A549 (cell line): ENCODE measurements around the gene DNAAF5. TPM values are rescaled to one million over a fixed set of nuclear protein-coding genes. Genes with fewer than 3 reads are reported as not detected.

ENCODE experiments used
- ATAC-seq, 2 experiments: fragments of 200-7000 bp in 1 of 2; fragments of >200 bp in 1 of 2; cut with Nextera tagmentation in 1 of 2; cut with Tn5 transposase in 1 of 2; 3 replicates each; pipeline versions ENCODE4 v1.8.0 to v1.9.1; 2018 to 2020; ENCODE audit warnings: mild to moderate bottlenecking in 1 of 2, moderate library complexity in 1 of 2
- CTCF ChIA-PET: fragments of 300-600 bp; sonication (Branson Sonifier 250); formaldehyde crosslinking; extraction: SDS; loops from one replicate; lab custom pipeline; 2021; ENCODE audit warnings: antibody characterized with exemption, inconsistent platforms; lab: Yijun Ruan, JAX
- POLR2A ChIA-PET: fragments of 350-600 bp; formaldehyde crosslinking; extraction: SDS; loops from one replicate; lab custom pipeline; 2021; ENCODE audit warnings: antibody characterized with exemption, inconsistent platforms; lab: Yijun Ruan, JAX
- DNase-seq, 2 experiments: peaks; one replicate each; pipeline versions ENCODE4 v3.0.0 to v3.0.0-alpha.2; 2011 to 2016; ENCODE audit warnings: low read depth in 1 of 2, low spot score in 1 of 2
- FAIRE-seq: peaks from 2 replicates; lab custom pipeline; 2011; peaks lifted over from hg19 to GRCh38; lab: Jason Lieb, UNC
- H3K27ac ChIP-seq, 2 experiments: fragments of >200 bp; sonication (Bioruptor Twin); formaldehyde crosslinking; 3 replicates each; pipeline ENCODE4 v1.5.1; 2016 to 2017
- H3K4me1 ChIP-seq: fragments of >200 bp; sonication (Bioruptor Twin); formaldehyde crosslinking; 3 replicates; pipeline ENCODE4 v1.6.1; 2016
- H3K4me2 ChIP-seq: fragments of >200 bp; sonication (Bioruptor Twin); formaldehyde crosslinking; 3 replicates; pipeline ENCODE4 v1.6.1; 2016
- H3K4me3 ChIP-seq: fragments of >200 bp; sonication (Bioruptor Twin); formaldehyde crosslinking; 3 replicates; pipeline ENCODE4 v1.5.1; 2016
- H3K9me3 ChIP-seq: fragments of >200 bp; sonication (Bioruptor Twin); formaldehyde crosslinking; 3 replicates; pipeline ENCODE4 v1.6.1; 2016
- CHD2 ChIP-seq: fragments of 150-350 bp; IDR thresholded peaks from 2 replicates; pipeline ENCODE4 v1.6.1; 2014; ENCODE audit warnings: low read length; ENCODE audit not compliant: partially characterized antibody
- CHD4 ChIP-seq: fragments of 200-600 bp; sonication (generic); IDR thresholded peaks from 2 replicates; pipeline ENCODE4 v1.6.1; 2016; ENCODE audit warnings: antibody characterized with exemption, mild to moderate bottlenecking, borderline replicate concordance
- EHMT2 ChIP-seq: fragments of 200-600 bp; sonication (generic); IDR thresholded peaks from 2 replicates; pipeline ENCODE4 v1.6.1; 2016; ENCODE audit warnings: antibody characterized with exemption, low read depth, mild to moderate bottlenecking, moderate library complexity
- ESRRA ChIP-seq: fragments of 150-350 bp; IDR thresholded peaks from 2 replicates; pipeline ENCODE4 v1.6.1; 2014; ENCODE audit warnings: mild to moderate bottlenecking, low read length, borderline replicate concordance
- GATA3 ChIP-seq: IDR thresholded peaks from 2 replicates; pipeline ENCODE4 v1.6.1; 2012; ENCODE audit warnings: borderline replicate concordance
- HEYL ChIP-seq: fragments of 250-450 bp; sonication (Bioruptor Pico); IDR thresholded peaks from 2 replicates; pipeline ENCODE4 v1.8.0; 2021; ENCODE audit warnings: mild to moderate bottlenecking, moderate library complexity
- HOXA7 ChIP-seq: fragments of 250-450 bp; sonication (Bioruptor Pico); IDR thresholded peaks from 2 replicates; pipeline ENCODE4 v1.5.0; 2020; ENCODE audit warnings: mild to moderate bottlenecking, moderate library complexity
- JUNB ChIP-seq: fragments of >200 bp; sonication (Bioruptor Twin); formaldehyde crosslinking; IDR thresholded peaks from 2 replicates; pipeline ENCODE4 v1.6.1; 2016
- MAZ ChIP-seq: fragments of 150-350 bp; IDR thresholded peaks from 2 replicates; pipeline ENCODE4 v1.6.1; 2014; ENCODE audit warnings: antibody characterized with exemption, low read depth, low read length, borderline replicate concordance
- MYC ChIP-seq: IDR thresholded peaks from 2 replicates; pipeline ENCODE4 v1.6.1; 2012; ENCODE audit warnings: mild to moderate bottlenecking, inconsistent platforms, low read length, improper control_type of control experiment, borderline replicate concordance
- NR3C1 ChIP-seq: fragments of >200 bp; sonication (Bioruptor Twin); formaldehyde crosslinking; IDR thresholded peaks from 3 replicates; pipeline ENCODE4 v1.6.1; 2017
- PHF8 ChIP-seq: fragments of 200-600 bp; sonication (generic); IDR thresholded peaks from 2 replicates; pipeline ENCODE4 v1.6.1; 2016; ENCODE audit warnings: low read depth, mild to moderate bottlenecking, antibody characterized with exemption, moderate library complexity, borderline replicate concordance
- POLR2A ChIP-seq: IDR thresholded peaks from 2 replicates; pipeline ENCODE4 v1.6.1; 2012; ENCODE audit warnings: mild to moderate bottlenecking, low read length
- POLR2AphosphoS2 ChIP-seq: conservative IDR thresholded peaks from 2 replicates; pipeline ENCODE4 v1.6.1; 2012; ENCODE audit warnings: low read length, improper control_type of control experiment, inconsistent platforms
- RCOR1 ChIP-seq: fragments of 150-350 bp; IDR thresholded peaks from 2 replicates; pipeline ENCODE4 v1.6.1; 2014; ENCODE audit warnings: antibody characterized with exemption, low read length, low read depth
- RNF2 ChIP-seq: fragments of 200-600 bp; sonication (generic); IDR thresholded peaks from 2 replicates; pipeline ENCODE4 v1.6.1; 2016; ENCODE audit warnings: low read depth, mild to moderate bottlenecking, antibody characterized with exemption, moderate library complexity, borderline replicate concordance
- TFCP2L1 ChIP-seq: fragments of 250-450 bp; sonication (Bioruptor Pico); IDR thresholded peaks from 2 replicates; pipeline ENCODE4 v1.5.0; 2021; ENCODE audit warnings: mild to moderate bottlenecking
- TP53 ChIP-seq: fragments of 250-450 bp; sonication (Bioruptor Pico); IDR thresholded peaks from 2 replicates; pipeline ENCODE4 v1.5.0; 2021; ENCODE audit warnings: mild to moderate bottlenecking, moderate library complexity
- ZC3H11A ChIP-seq: fragments of 450-650 bp; IDR thresholded peaks from 2 replicates; pipeline ENCODE4 v1.6.1; 2014; ENCODE audit warnings: antibody characterized with exemption, mild to moderate bottlenecking
- ZFP36 ChIP-seq: fragments of 450-650 bp; IDR thresholded peaks from 2 replicates; pipeline ENCODE4 v1.6.1; 2014; ENCODE audit warnings: borderline replicate concordance; ENCODE audit not compliant: partially characterized antibody
- ZNF302 ChIP-seq: fragments of 250-450 bp; sonication (Bioruptor Pico); IDR thresholded peaks from 2 replicates; pipeline ENCODE4 v1.9.0; 2021; ENCODE audit warnings: inconsistent platforms, mild to moderate bottlenecking, moderate library complexity
- ZSCAN20 ChIP-seq: fragments of 250-450 bp; sonication (Bioruptor Pico); IDR thresholded peaks from 2 replicates; pipeline ENCODE4 v1.8.0; 2022; ENCODE audit warnings: mild to moderate bottlenecking, moderate library complexity
- whole genome bisulfite sequencing: methylation state at CpG from one replicate; pipeline ENCODE4 v1.1.6; 2017; ENCODE audit errors: missing lambda C conversion rate; 5-methylcytosine and 5-hydroxymethylcytosine counted together
- polyA plus RNA-seq, 4 experiments: library from polyadenylated mRNA; depleted of rRNA in 3 of 4; stranded (reverse); fragments of >200 nt; fragmentation: RNase III in 1 of 4; extraction: RNeasy Plus Mini Kit Qiagen cat#74134 plus additional on column Dnase treatment in 1 of 4; gene quantifications; 2 replicates in 3 of 4; 3 replicates in 1 of 4; pipeline ENCODE4 v1.2.3, GENCODE V29; 2011 to 2017
- TF ChIP-seq, protein P1 (sequence below): fragments of 450-650 bp; IDR thresholded peaks from 2 replicates; pipeline ENCODE4 v1.6.1; 2014; ENCODE audit warnings: antibody characterized with exemption
- TF ChIP-seq, protein P2 (sequence below): fragments of >200 bp; sonication (Bioruptor Twin); formaldehyde crosslinking; IDR thresholded peaks from 2 replicates; pipeline ENCODE4 v1.6.1; 2016
- TF ChIP-seq, protein P3 (sequence below): fragments of 250-450 bp; sonication (Bioruptor Pico); IDR thresholded peaks from 2 replicates; pipeline ENCODE4 v1.5.0; 2021; ENCODE audit warnings: mild to moderate bottlenecking, moderate library complexity, borderline replicate concordance
- TF ChIP-seq, protein P4 (sequence below): IDR thresholded peaks from 2 replicates; pipeline ENCODE4 v1.6.1; 2012
- TF ChIP-seq, protein P5 (sequence below): fragments of 200-600 bp; sonication (generic); IDR thresholded peaks from 2 replicates; pipeline ENCODE4 v1.6.1; 2016; ENCODE audit warnings: antibody characterized with exemption, mild to moderate bottlenecking, moderate library complexity
- TF ChIP-seq, protein P6 (sequence below): IDR thresholded peaks from 2 replicates; pipeline ENCODE4 v1.6.1; 2012
- TF ChIP-seq, protein P7 (sequence below): IDR thresholded peaks from 2 replicates; pipeline ENCODE4 v1.6.1; 2012; ENCODE audit warnings: low read depth, borderline replicate concordance

The DNAAF5 gene
- polyA plus RNA-seq, 2 of the 4 experiments (the other 2 are of a cell fraction): 27.8 to 34.7 TPM

DNA sequence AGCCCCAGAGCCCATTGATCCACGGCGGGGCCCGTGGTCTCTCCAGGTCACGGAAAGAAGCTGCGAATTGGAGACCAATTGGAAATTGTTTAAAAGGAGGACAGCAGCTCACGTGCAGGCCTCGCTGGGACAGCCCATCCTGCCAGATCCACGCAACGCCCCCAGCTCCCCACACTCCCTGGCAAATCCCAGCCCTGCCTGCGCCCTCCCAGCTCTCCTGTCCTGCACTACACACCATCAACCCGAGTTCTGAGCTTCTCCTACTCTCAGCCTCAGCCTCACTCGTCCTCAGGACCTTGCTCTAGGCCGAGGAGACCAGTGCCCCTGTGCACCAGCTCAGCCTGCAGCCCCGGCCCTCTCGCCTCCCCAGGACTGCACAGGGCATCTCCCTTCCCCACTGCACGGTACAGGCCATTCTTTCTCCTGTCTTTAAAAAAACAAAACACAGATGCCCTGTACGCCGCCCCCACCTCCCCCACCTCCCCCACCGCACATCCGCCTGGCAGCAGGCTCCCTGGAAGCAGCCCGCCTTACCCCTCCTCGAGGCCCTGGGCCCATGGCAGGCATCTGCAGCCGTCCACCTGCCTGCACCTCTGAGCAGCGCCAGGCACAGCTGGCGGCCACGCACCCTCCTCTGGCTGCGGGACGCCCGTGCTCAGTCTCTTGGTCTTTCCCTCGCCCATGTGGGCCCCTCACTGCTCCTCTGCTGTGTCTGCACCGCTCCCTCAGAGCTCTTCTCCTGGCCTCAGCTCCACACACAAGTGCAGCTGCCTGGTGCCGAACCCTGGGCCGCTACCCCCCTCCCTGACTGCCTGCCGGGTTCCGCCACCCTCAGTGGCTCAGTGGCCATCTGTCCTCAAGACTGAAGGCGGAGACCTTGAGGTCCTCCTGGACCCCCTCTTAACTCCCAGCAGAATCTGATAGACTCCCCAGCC is 57.3 kb downstream of the DNAAF5 start:
- Histone ChIP-seq H3K9me3 (no peaks in the 10 kb centered on the region), H3K4me3 (no peak overlapping the region), H3K4me2 (no peak overlapping the region), H3K4me1 (no peaks in the 10 kb centered on the region), H3K27ac (no peak overlapping the region)
- ATAC-seq (no peak), DNase-seq (no peak), FAIRE-seq (no peak)
- POLR2A ChIA-PET: no interaction called here
- WGBS: 90% methylated on average over 35 of the region's 36 CpGs
- CTCF ChIA-PET: interaction anchor here (0.6 to 10.7 kb wide), 7 partner anchors 10 to 462 kb away, joined by 3 to 117 read pairs (median 4); no protein-coding TSS in a partner anchor
- TF ChIP-seq TP53 (CRISPR knock-in tag) (no peak), CHD2 (no peak), EHMT2 (no peak), ZNF302 (CRISPR knock-in tag) (no peak), HEYL (no peak), HOXA7 (CRISPR knock-in tag) (no peak), POLR2AphosphoS2 (no peak), MAZ (no peak), JUNB (no peak), ESRRA (no peak), NR3C1 (no peak), POLR2A (no peak), PHF8 (no peak)
- TF ChIP-seq, protein P1, sequence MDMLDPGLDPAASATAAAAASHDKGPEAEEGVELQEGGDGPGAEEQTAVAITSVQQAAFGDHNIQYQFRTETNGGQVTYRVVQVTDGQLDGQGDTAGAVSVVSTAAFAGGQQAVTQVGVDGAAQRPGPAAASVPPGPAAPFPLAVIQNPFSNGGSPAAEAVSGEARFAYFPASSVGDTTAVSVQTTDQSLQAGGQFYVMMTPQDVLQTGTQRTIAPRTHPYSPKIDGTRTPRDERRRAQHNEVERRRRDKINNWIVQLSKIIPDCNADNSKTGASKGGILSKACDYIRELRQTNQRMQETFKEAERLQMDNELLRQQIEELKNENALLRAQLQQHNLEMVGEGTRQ: no peak
- TF ChIP-seq, protein P2, sequence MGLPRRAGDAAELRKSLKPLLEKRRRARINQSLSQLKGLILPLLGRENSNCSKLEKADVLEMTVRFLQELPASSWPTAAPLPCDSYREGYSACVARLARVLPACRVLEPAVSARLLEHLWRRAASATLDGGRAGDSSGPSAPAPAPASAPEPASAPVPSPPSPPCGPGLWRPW: no peak
- TF ChIP-seq, protein P3, sequence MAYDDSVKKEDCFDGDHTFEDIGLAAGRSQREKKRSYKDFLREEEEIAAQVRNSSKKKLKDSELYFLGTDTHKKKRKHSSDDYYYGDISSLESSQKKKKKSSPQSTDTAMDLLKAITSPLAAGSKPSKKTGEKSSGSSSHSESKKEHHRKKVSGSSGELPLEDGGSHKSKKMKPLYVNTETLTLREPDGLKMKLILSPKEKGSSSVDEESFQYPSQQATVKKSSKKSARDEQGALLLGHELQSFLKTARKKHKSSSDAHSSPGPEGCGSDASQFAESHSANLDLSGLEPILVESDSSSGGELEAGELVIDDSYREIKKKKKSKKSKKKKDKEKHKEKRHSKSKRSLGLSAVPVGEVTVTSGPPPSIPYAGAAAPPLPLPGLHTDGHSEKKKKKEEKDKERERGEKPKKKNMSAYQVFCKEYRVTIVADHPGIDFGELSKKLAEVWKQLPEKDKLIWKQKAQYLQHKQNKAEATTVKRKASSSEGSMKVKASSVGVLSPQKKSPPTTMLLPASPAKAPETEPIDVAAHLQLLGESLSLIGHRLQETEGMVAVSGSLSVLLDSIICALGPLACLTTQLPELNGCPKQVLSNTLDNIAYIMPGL (CRISPR knock-in tag): no peak
- TF ChIP-seq, protein P4, sequence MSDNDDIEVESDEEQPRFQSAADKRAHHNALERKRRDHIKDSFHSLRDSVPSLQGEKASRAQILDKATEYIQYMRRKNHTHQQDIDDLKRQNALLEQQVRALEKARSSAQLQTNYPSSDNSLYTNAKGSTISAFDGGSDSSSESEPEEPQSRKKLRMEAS: no peak

DNA sequence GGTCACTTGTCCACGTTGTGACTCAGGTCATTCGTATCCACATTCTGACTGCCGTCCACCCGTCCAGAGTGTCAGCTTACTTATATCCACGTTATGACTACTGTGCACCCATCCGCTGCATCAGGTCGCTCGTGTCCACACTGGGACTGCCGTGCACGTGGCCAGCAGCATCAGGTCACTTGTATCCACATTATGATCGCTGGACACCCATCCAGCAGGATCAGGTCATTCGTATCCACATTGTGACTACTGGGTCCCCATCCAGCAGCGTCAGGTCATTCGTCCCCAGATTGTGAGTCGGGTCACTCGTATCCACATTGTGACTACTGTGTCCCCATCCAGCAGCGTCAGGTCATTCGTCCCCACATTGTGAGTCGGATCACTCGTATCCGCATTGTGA is 58.5 kb downstream of the DNAAF5 start:
- Histone ChIP-seq H3K4me3 (no peak overlapping the region), H3K27ac (no peak overlapping the region), H3K9me3 (no peaks in the 10 kb centered on the region), H3K4me1 (no peaks in the 10 kb centered on the region), H3K4me2 (no peak overlapping the region)
- ATAC-seq: no peak
- DNase-seq: no peak
- ChIA-PET CTCF (interaction anchor here (1.1 to 10.7 kb wide), 4 partner anchors 13 to 88 kb away, joined by 3 to 117 read pairs (median 5); no protein-coding TSS in a partner anchor), POLR2A (no interaction called here)
- 93% methylated on average over 21 of the region's 21 CpGs for WGBS
- no peak for FAIRE-seq
- TF ChIP-seq, protein P5, sequence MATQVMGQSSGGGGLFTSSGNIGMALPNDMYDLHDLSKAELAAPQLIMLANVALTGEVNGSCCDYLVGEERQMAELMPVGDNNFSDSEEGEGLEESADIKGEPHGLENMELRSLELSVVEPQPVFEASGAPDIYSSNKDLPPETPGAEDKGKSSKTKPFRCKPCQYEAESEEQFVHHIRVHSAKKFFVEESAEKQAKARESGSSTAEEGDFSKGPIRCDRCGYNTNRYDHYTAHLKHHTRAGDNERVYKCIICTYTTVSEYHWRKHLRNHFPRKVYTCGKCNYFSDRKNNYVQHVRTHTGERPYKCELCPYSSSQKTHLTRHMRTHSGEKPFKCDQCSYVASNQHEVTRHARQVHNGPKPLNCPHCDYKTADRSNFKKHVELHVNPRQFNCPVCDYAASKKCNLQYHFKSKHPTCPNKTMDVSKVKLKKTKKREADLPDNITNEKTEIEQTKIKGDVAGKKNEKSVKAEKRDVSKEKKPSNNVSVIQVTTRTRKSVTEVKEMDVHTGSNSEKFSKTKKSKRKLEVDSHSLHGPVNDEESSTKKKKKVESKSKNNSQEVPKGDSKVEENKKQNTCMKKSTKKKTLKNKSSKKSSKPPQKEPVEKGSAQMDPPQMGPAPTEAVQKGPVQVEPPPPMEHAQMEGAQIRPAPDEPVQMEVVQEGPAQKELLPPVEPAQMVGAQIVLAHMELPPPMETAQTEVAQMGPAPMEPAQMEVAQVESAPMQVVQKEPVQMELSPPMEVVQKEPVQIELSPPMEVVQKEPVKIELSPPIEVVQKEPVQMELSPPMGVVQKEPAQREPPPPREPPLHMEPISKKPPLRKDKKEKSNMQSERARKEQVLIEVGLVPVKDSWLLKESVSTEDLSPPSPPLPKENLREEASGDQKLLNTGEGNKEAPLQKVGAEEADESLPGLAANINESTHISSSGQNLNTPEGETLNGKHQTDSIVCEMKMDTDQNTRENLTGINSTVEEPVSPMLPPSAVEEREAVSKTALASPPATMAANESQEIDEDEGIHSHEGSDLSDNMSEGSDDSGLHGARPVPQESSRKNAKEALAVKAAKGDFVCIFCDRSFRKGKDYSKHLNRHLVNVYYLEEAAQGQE: no peak
- TF ChIP-seq GATA3: no peak
- no peak for TF ChIP-seq ZFP36
- TF ChIP-seq ZNF302 (CRISPR knock-in tag): no peak
- TF ChIP-seq, protein P6, sequence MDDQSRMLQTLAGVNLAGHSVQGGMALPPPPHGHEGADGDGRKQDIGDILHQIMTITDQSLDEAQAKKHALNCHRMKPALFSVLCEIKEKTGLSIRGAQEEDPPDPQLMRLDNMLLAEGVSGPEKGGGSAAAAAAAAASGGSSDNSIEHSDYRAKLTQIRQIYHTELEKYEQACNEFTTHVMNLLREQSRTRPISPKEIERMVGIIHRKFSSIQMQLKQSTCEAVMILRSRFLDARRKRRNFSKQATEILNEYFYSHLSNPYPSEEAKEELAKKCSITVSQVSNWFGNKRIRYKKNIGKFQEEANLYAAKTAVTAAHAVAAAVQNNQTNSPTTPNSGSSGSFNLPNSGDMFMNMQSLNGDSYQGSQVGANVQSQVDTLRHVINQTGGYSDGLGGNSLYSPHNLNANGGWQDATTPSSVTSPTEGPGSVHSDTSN: no peak
- no peak for TF ChIP-seq MYC
- TF ChIP-seq TFCP2L1: no peak
- TF ChIP-seq RCOR1: no peak
- TF ChIP-seq RNF2: no peak
- no peak for TF ChIP-seq ZSCAN20
- TF ChIP-seq CHD4: no peak
- TF ChIP-seq, protein P7, sequence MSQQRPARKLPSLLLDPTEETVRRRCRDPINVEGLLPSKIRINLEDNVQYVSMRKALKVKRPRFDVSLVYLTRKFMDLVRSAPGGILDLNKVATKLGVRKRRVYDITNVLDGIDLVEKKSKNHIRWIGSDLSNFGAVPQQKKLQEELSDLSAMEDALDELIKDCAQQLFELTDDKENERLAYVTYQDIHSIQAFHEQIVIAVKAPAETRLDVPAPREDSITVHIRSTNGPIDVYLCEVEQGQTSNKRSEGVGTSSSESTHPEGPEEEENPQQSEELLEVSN: no peak
- TF ChIP-seq ESRRA: no peak
- no peak for TF ChIP-seq ZC3H11A
- no peak for TF ChIP-seq CHD2
